HG03342 (cell line): Measurements from ENCODE around the gene RS1.

Experiments used
- ATAC-seq: cut with Tn5 transposase; IDR thresholded peaks from one replicate; pipeline ENCODE4 v1.9.1; 2021; ENCODE audit warnings: mild to moderate bottlenecking, moderate library complexity; ENCODE audit not compliant: unreplicated experiment

Gene RS1

DNA sequence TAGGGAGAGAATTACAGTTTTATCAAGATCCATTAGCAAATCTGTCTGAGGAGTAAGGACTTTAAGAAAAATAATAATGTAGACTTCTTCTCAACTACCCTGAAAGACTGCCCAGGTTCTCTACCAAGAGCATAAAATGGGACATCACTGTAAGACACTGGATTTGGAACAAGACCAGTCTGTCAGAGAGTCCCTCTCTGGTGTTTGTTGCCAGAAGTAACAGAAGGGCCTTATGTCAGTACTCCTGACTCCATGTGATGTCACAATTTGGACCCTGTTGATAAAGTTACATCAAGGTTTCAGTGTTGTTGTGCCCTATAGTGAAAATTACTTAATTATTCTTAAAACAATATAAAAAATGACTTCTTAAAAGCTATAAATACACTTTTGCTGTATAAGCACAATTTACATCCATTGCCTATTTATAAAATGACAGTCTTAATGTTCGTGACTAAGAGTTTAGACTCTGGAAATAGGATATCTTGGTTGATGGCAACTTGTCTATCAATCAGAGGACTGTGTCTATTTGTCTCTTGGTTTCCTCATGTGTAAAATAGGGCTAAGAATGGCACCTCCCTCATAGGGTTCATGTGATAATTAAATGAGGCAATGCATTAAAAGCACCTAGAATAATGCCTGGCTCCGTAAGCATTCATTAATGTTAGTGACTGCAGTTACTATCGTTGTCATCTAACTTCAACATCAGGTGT, 57.8 kb downstream of the RS1 start:
- ATAC-seq: no peak

DNA sequence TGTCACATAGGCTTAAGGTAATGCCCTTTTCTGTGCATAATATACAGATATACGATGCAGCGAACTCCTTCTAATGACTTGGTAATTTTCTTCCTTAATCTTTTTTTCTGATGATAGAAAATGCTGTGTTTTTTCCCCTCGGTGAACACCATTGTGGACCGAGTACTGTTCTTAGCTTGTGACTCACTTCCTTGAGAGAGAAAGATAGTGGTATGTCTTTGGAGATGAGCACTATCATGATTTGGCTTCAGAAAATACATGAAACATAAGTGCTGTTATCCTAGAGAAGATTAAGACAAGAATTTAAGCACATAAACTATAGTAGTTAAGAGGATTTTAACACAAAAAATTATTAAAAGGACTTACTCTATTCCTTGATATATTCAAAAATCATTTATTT, 63.9 kb downstream of the RS1 start:
- no peak for ATAC-seq

DNA sequence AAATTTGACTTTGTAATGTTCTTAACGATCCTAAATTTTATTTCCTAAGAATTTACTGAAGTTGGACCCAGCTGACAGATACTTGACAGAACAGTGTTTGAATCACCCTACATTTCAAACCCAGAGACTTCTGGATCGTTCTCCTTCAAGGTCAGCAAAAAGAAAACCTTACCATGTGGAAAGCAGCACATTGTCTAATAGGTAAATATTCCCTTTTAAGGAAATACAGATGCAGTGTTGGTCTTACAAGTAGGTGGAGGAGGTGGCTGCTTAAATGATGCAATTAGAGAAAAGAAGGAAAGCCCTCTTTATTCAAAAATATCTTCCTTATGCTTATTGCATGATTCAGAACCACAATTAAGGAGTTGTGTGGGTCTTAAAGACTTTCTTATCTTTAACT, 73.5 kb downstream of the RS1 start:
- ATAC-seq: no peak

DNA sequence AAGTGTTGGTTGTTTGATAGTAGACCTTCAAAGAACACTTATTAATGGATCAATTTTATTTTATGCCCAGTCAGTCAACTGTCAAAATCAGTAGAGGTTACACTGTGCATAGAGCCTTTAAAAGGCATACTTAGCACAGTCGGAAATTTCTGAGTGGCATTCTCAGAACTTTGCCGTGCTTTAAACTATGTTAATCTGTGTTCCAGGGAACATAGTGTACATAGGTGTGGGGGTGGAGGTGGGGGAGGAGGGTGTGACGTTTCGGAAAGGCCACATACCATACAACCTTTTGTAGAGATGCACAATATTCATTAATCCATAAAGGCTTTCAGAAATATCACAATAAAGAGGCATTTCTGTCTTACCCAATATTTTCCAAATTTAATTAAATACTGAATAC, 75.8 kb downstream of the RS1 start:
- ATAC-seq: no peak

DNA sequence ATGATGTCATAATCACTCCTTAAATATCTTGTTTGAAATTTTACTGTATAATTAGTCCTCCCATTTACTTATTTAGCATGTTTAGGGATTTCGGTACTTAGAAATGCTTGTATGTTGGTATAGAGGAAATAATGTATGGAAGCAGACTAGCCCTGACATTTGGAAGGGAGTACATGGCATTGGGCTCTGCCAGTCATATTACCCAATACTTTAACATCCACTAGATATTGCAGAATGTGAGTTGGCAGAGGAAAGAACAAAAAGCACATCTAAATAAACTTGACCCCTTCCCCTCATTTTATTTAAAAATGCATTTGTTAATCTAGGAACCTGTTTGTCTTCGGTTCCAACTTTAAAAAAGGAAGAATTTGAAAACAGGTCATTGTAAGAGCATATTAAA, 77.8 kb downstream of the RS1 start:
- no peak for ATAC-seq

DNA sequence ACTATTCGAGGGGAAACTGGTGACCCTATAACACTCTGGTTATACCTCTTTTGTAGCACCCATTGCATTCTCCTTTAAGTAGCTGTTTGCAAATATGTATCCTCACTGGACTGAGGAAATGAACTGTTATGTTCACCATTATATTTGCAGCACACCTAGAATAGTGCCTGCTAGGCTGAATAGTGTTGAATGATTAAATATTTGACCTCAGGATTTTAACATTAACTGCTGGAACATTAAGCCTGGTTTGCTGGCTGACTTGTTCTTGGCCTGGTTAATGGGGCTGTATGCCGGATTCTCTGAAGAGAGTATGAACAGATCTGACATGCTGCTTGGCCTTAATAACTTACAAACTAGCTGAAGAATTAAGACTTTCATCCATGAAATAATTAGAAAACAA, 80.1 kb downstream of the RS1 start:
- ATAC-seq: no peak
